ENCODE measurements around the gene OXNAD1.

The OXNAD1 gene

DNA sequence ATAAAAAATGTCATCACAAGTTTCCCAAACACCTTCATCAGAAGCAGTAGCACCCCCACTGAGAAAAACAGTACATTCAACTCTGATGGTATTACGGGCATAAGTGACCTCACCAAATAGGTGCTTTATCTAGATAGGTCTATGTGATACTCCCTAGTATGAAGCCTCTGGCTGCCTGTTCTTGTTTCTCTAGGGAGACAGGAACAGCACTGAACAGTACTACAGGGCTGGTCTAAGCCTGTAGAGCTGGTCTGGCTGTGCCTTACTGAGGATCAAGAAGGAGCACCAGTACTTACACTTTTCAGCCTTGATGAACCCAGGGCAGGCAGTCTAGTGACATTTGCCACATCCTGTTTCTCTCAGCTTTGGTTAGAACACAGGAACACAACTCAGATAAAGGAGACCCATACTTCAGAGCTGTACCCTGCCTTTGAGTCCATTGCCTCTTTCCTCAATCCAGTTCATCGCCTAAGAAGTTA is 35.9 kb downstream of the OXNAD1 start:
- H3K36me3 ChIP-seq (ENCODE audit: control insufficient read depth in 2 of 2, insufficient read depth in 2 of 2, low read length in 2 of 2), result peaks cover 38 to 46% of the 10 kb centered on the region in 2 donors
- H3K9ac ChIP-seq (ENCODE audit: low read depth in 1 of 2, low read length in 2 of 2), result no peak overlapping the region
- H3K9me3 ChIP-seq (ENCODE audit: control insufficient read depth in 2 of 2, low read length in 2 of 2), result no peaks in the 10 kb centered on the region
- H3K4me3 ChIP-seq (ENCODE audit: low read length in 2 of 2), result no peak overlapping the region
- peaks cover 0 to 3% of the 10 kb centered on the region in 2 donors for H3K4me1 ChIP-seq (ENCODE audit: control insufficient read depth in 2 of 2, insufficient read depth in 2 of 2, low read length in 2 of 2)
- no peaks in the 10 kb centered on the region for H3K27me3 ChIP-seq (ENCODE audit: control insufficient read depth in 2 of 2, insufficient read depth in 2 of 2, low read length in 2 of 2)
- H3K27ac ChIP-seq (ENCODE audit: low read depth in 2 of 2, low read length in 2 of 2), result peak overlapping the region; percentile 41 to 45

- H3K9me3 ChIP-seq (ENCODE audit: control insufficient read depth in 2 of 2, low read length in 2 of 2), result no peaks in the 10 kb centered on the region
- no peak overlapping the region for H3K9ac ChIP-seq (ENCODE audit: low read depth in 1 of 2, low read length in 2 of 2)
- H3K27me3 ChIP-seq (ENCODE audit: control insufficient read depth in 2 of 2, insufficient read depth in 2 of 2, low read length in 2 of 2), result no peaks in the 10 kb centered on the region
- no peak overlapping the region for H3K4me3 ChIP-seq (ENCODE audit: low read length in 2 of 2)
- peaks cover 0 to 3% of the 10 kb centered on the region in 2 donors for H3K4me1 ChIP-seq (ENCODE audit: control insufficient read depth in 2 of 2, insufficient read depth in 2 of 2, low read length in 2 of 2)
- H3K36me3 ChIP-seq (ENCODE audit: control insufficient read depth in 2 of 2, insufficient read depth in 2 of 2, low read length in 2 of 2), result peaks cover 42 to 49% of the 10 kb centered on the region in 2 donors
- peak overlapping the region; percentile 3 to 41 for H3K27ac ChIP-seq (ENCODE audit: low read depth in 2 of 2, low read length in 2 of 2)
Measured at GRCh38 chr3:16301507-16301906, 36.5 kb downstream of the OXNAD1 start.

DNA sequence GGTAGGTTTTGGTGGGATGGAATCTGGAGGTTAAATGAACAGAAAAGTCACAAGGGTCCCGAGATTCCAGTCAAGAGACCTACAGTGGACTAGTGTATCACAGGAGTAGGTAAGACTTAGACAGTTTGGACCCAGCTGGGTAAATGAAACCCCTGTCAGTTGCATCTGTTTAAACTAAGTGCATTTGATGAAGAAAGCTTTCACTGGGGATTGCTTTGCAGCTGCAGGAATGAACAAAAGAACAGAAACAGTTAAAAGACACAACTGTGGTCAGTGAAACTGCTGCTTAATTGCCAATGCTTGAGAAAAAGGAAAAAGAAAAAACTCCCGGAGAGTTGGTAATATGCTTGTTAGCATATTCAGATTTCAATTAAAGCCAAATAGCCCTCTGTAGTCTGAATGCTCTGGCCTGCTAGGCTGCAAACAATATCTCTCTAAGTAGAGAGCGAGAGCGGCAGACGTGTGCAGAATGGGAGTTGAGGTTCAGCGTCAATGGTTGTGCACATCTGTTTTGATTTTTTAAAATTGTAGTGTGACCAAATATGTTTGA is 37.1 kb downstream of the OXNAD1 start:
- H3K4me1 ChIP-seq (ENCODE audit: control insufficient read depth in 2 of 2, insufficient read depth in 2 of 2, low read length in 2 of 2), result peaks cover 0 to 3% of the 10 kb centered on the region in 2 donors
- no peaks in the 10 kb centered on the region for H3K9me3 ChIP-seq (ENCODE audit: control insufficient read depth in 2 of 2, low read length in 2 of 2)
- H3K27ac ChIP-seq (ENCODE audit: low read depth in 2 of 2, low read length in 2 of 2), result peak overlapping the region in 1 of 2 donors; percentile 41
- H3K36me3 ChIP-seq (ENCODE audit: control insufficient read depth in 2 of 2, insufficient read depth in 2 of 2, low read length in 2 of 2), result peaks cover 37 to 45% of the 10 kb centered on the region in 2 donors
- H3K9ac ChIP-seq (ENCODE audit: low read depth in 1 of 2, low read length in 2 of 2), result no peak overlapping the region
- H3K27me3 ChIP-seq (ENCODE audit: control insufficient read depth in 2 of 2, insufficient read depth in 2 of 2, low read length in 2 of 2), result no peaks in the 10 kb centered on the region
- no peak overlapping the region for H3K4me3 ChIP-seq (ENCODE audit: low read length in 2 of 2)

- Histone ChIP-seq H3K36me3 (ENCODE audit: control insufficient read depth in 2 of 2, insufficient read depth in 2 of 2, low read length in 2 of 2) (peaks cover 34 to 43% of the 10 kb centered on the region in 2 donors), H3K9ac (ENCODE audit: low read depth in 1 of 2, low read length in 2 of 2) (no peak overlapping the region), H3K4me3 (ENCODE audit: low read length in 2 of 2) (no peak overlapping the region), H3K9me3 (ENCODE audit: control insufficient read depth in 2 of 2, low read length in 2 of 2) (no peaks in the 10 kb centered on the region), H3K4me1 (ENCODE audit: control insufficient read depth in 2 of 2, insufficient read depth in 2 of 2, low read length in 2 of 2) (peaks cover 0 to 3% of the 10 kb centered on the region in 2 donors), H3K27me3 (ENCODE audit: control insufficient read depth in 2 of 2, insufficient read depth in 2 of 2, low read length in 2 of 2) (no peaks in the 10 kb centered on the region), H3K27ac (ENCODE audit: low read depth in 2 of 2, low read length in 2 of 2) (no peak overlapping the region)
Measured at GRCh38 chr3:16303037-16303575, 38.1 kb downstream of the OXNAD1 start.

GRCh38 chr3:16304061-16305010 is 39.3 kb downstream of the OXNAD1 start:
- H3K9ac ChIP-seq (ENCODE audit: low read depth in 1 of 2, low read length in 2 of 2), result no peak overlapping the region
- peaks cover 0 to 3% of the 10 kb centered on the region in 2 donors for H3K4me1 ChIP-seq (ENCODE audit: control insufficient read depth in 2 of 2, insufficient read depth in 2 of 2, low read length in 2 of 2)
- no peak overlapping the region for H3K4me3 ChIP-seq (ENCODE audit: low read length in 2 of 2)
- H3K36me3 ChIP-seq (ENCODE audit: control insufficient read depth in 2 of 2, insufficient read depth in 2 of 2, low read length in 2 of 2), result peaks cover 33 to 43% of the 10 kb centered on the region in 2 donors
- H3K9me3 ChIP-seq (ENCODE audit: control insufficient read depth in 2 of 2, low read length in 2 of 2), result no peaks in the 10 kb centered on the region
- H3K27ac ChIP-seq (ENCODE audit: low read depth in 2 of 2, low read length in 2 of 2), result no peak overlapping the region
- no peaks in the 10 kb centered on the region for H3K27me3 ChIP-seq (ENCODE audit: control insufficient read depth in 2 of 2, insufficient read depth in 2 of 2, low read length in 2 of 2)

GRCh38 chr3:16305111-16305541 is 40.1 kb downstream of the OXNAD1 start:
- Histone ChIP-seq H3K9ac (ENCODE audit: low read depth in 1 of 2, low read length in 2 of 2) (no peak overlapping the region), H3K36me3 (ENCODE audit: control insufficient read depth in 2 of 2, insufficient read depth in 2 of 2, low read length in 2 of 2) (peaks cover 33 to 43% of the 10 kb centered on the region in 2 donors), H3K4me1 (ENCODE audit: control insufficient read depth in 2 of 2, insufficient read depth in 2 of 2, low read length in 2 of 2) (peaks cover 0 to 3% of the 10 kb centered on the region in 2 donors), H3K9me3 (ENCODE audit: control insufficient read depth in 2 of 2, low read length in 2 of 2) (no peaks in the 10 kb centered on the region), H3K4me3 (ENCODE audit: low read length in 2 of 2) (no peak overlapping the region), H3K27me3 (ENCODE audit: control insufficient read depth in 2 of 2, insufficient read depth in 2 of 2, low read length in 2 of 2) (no peaks in the 10 kb centered on the region), H3K27ac (ENCODE audit: low read depth in 2 of 2, low read length in 2 of 2) (peak overlapping the region in 1 of 2 donors; percentile 11)

DNA sequence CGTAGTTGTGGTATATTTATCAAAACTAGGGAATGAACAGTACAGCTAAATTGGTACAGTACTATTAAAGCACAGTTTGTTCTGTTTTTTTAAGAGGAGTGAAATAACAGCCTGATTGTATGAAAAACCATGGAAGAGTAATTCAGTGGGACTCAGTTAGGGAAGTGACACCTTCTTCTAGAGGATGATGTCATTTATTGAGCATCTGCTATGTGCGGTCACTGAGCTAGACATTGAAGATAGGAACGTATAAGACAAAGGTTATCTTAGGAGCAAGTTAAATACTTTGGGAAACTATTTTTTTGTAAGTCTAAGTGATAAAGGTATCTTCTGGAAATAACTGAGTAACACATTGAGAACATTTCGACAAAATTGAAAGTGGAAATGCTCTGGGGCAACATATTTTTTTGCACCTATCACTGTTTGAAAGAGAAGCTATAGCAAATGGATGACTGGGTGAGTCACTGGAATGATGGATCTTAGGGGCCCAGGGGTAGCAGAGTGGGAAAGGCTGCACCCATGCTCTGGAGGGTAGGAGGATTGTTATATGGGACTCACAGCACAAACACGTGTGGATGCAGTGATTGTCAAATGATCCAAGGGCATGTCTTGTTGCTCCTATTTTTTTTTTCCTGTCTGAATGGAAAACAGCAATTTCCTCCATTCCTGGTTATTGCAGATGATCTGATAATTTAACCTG is 43.0 kb downstream of the OXNAD1 start:
- H3K9me3 ChIP-seq (ENCODE audit: control insufficient read depth in 2 of 2, low read length in 2 of 2), result no peaks in the 10 kb centered on the region
- no peak overlapping the region for H3K9ac ChIP-seq (ENCODE audit: low read depth in 1 of 2, low read length in 2 of 2)
- peaks cover 0 to 3% of the 10 kb centered on the region in 2 donors for H3K4me1 ChIP-seq (ENCODE audit: control insufficient read depth in 2 of 2, insufficient read depth in 2 of 2, low read length in 2 of 2)
- peaks cover 24 to 27% of the 10 kb centered on the region in 2 donors for H3K36me3 ChIP-seq (ENCODE audit: control insufficient read depth in 2 of 2, insufficient read depth in 2 of 2, low read length in 2 of 2)
- H3K27me3 ChIP-seq (ENCODE audit: control insufficient read depth in 2 of 2, insufficient read depth in 2 of 2, low read length in 2 of 2), result no peaks in the 10 kb centered on the region
- H3K4me3 ChIP-seq (ENCODE audit: low read length in 2 of 2), result no peak overlapping the region
- H3K27ac ChIP-seq (ENCODE audit: low read depth in 2 of 2, low read length in 2 of 2), result no peak overlapping the region

DNA sequence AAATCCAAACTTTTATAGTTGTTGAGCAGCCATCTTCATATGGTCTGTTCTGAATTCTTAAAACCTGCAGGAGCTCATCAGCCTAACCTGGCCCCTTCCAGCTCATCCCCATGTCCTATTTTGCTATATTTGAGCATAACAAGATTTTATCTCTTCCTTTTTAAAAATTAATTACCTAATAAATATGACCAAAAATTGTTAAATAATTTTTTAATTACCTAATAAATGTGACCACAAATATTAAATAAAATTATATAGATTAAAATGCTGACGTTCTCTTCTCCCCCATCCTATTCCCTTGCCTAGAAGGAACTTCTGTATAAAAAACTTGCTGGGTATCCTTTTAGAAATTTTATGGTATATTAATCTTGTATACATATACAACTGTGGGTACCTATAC is 43.7 kb downstream of the OXNAD1 start:
- Histone ChIP-seq H3K4me1 (ENCODE audit: control insufficient read depth in 2 of 2, insufficient read depth in 2 of 2, low read length in 2 of 2) (peaks cover 0 to 3% of the 10 kb centered on the region in 2 donors), H3K27me3 (ENCODE audit: control insufficient read depth in 2 of 2, insufficient read depth in 2 of 2, low read length in 2 of 2) (no peaks in the 10 kb centered on the region), H3K9ac (ENCODE audit: low read depth in 1 of 2, low read length in 2 of 2) (no peak overlapping the region), H3K4me3 (ENCODE audit: low read length in 2 of 2) (no peak overlapping the region), H3K27ac (ENCODE audit: low read depth in 2 of 2, low read length in 2 of 2) (no peak overlapping the region), H3K9me3 (ENCODE audit: control insufficient read depth in 2 of 2, low read length in 2 of 2) (no peaks in the 10 kb centered on the region), H3K36me3 (ENCODE audit: control insufficient read depth in 2 of 2, insufficient read depth in 2 of 2, low read length in 2 of 2) (peaks cover 24 to 28% of the 10 kb centered on the region in 2 donors)

- H3K36me3 ChIP-seq (ENCODE audit: control insufficient read depth in 2 of 2, insufficient read depth in 2 of 2, low read length in 2 of 2), result peaks cover 24 to 26% of the 10 kb centered on the region in 2 donors
- no peak overlapping the region for H3K4me3 ChIP-seq (ENCODE audit: low read length in 2 of 2)
- peaks cover 0 to 3% of the 10 kb centered on the region in 2 donors for H3K4me1 ChIP-seq (ENCODE audit: control insufficient read depth in 2 of 2, insufficient read depth in 2 of 2, low read length in 2 of 2)
- H3K9ac ChIP-seq (ENCODE audit: low read depth in 1 of 2, low read length in 2 of 2), result no peak overlapping the region
- H3K27ac ChIP-seq (ENCODE audit: low read depth in 2 of 2, low read length in 2 of 2), result no peak overlapping the region
- no peaks in the 10 kb centered on the region for H3K9me3 ChIP-seq (ENCODE audit: control insufficient read depth in 2 of 2, low read length in 2 of 2)
- no peaks in the 10 kb centered on the region for H3K27me3 ChIP-seq (ENCODE audit: control insufficient read depth in 2 of 2, insufficient read depth in 2 of 2, low read length in 2 of 2)
Measured at GRCh38 chr3:16309558-16309957, 44.5 kb downstream of the OXNAD1 start.

All from mucosa of rectum (tissue), 2 donors.